ENCODE measurements around the gene SMPD3. TPM values are rescaled to one million over a fixed set of nuclear protein-coding genes. Genes with fewer than 3 reads are reported as not detected.

Gene SMPD3
- total and polyA plus RNA-seq, 2 experiments from 2014 or later: 0.57 to 0.83 TPM

GRCh38 chr16:68487203-68487514 lies 38.9 kb upstream of the SMPD3 start:
- ATAC-seq: no peak; the same call in 2 of the 3 replicates
- Histone ChIP-seq H3K79me2 (replicated peaks; ENCODE audit: insufficient read depth) (no peaks in the 10 kb centered on the region), H3K27ac (ENCODE audit: low read depth) (no peak overlapping the region), H4K20me1 (replicated peaks; ENCODE audit: insufficient read depth) (no peaks in the 10 kb centered on the region), H3K36me3 (ENCODE audit: insufficient read depth) (no peaks in the 10 kb centered on the region; the same call in 1 of the 2 replicates), H3K4me1 (ENCODE audit: insufficient read depth) (peaks cover 11% of the 10 kb centered on the region), H3K4me2 (no peak overlapping the region; the same call in 1 of the 2 replicates), H3K4me3 (no peak overlapping the region), H3K9me2 (ENCODE audit: insufficient read depth) (no peaks in the 10 kb centered on the region), H3K27me3 (ENCODE audit: insufficient read depth) (no peaks in the 10 kb centered on the region), H2AFZ (peak overlapping the region; percentile 64), H3F3A (replicated peaks; ENCODE audit: low read depth) (no peaks in the 10 kb centered on the region)
- TF ChIP-seq ZNF331 (CRISPR knock-in tag; IDR thresholded peaks at IDR 0.05; ENCODE audit: low read depth) (no peak), POLR2AphosphoS5 (IDR thresholded peaks at IDR 0.05; ENCODE audit: low read depth) (no peak), ZNF114 (CRISPR knock-in tag; IDR thresholded peaks at IDR 0.05) (no peak), CREB1 (CRISPR knock-in tag; IDR thresholded peaks at IDR 0.05; ENCODE audit: low read depth) (no peak), NANOG (IDR thresholded peaks at IDR 0.05; ENCODE audit: borderline replicate concordance) (no peak), CTCF (conservative IDR thresholded peaks at IDR 0.05; ENCODE audit: low read depth in 2 of 2) (no peak), EZH2 (IDR thresholded peaks at IDR 0.05; ENCODE audit: low read depth, unreplicated experiment) (no peak), STAT1 (IDR thresholded peaks at IDR 0.05; ENCODE audit: unreplicated experiment) (no peak), JUNB (IDR thresholded peaks at IDR 0.05; ENCODE audit: unreplicated experiment) (no peak)
- TF ChIP-seq, protein P1, sequence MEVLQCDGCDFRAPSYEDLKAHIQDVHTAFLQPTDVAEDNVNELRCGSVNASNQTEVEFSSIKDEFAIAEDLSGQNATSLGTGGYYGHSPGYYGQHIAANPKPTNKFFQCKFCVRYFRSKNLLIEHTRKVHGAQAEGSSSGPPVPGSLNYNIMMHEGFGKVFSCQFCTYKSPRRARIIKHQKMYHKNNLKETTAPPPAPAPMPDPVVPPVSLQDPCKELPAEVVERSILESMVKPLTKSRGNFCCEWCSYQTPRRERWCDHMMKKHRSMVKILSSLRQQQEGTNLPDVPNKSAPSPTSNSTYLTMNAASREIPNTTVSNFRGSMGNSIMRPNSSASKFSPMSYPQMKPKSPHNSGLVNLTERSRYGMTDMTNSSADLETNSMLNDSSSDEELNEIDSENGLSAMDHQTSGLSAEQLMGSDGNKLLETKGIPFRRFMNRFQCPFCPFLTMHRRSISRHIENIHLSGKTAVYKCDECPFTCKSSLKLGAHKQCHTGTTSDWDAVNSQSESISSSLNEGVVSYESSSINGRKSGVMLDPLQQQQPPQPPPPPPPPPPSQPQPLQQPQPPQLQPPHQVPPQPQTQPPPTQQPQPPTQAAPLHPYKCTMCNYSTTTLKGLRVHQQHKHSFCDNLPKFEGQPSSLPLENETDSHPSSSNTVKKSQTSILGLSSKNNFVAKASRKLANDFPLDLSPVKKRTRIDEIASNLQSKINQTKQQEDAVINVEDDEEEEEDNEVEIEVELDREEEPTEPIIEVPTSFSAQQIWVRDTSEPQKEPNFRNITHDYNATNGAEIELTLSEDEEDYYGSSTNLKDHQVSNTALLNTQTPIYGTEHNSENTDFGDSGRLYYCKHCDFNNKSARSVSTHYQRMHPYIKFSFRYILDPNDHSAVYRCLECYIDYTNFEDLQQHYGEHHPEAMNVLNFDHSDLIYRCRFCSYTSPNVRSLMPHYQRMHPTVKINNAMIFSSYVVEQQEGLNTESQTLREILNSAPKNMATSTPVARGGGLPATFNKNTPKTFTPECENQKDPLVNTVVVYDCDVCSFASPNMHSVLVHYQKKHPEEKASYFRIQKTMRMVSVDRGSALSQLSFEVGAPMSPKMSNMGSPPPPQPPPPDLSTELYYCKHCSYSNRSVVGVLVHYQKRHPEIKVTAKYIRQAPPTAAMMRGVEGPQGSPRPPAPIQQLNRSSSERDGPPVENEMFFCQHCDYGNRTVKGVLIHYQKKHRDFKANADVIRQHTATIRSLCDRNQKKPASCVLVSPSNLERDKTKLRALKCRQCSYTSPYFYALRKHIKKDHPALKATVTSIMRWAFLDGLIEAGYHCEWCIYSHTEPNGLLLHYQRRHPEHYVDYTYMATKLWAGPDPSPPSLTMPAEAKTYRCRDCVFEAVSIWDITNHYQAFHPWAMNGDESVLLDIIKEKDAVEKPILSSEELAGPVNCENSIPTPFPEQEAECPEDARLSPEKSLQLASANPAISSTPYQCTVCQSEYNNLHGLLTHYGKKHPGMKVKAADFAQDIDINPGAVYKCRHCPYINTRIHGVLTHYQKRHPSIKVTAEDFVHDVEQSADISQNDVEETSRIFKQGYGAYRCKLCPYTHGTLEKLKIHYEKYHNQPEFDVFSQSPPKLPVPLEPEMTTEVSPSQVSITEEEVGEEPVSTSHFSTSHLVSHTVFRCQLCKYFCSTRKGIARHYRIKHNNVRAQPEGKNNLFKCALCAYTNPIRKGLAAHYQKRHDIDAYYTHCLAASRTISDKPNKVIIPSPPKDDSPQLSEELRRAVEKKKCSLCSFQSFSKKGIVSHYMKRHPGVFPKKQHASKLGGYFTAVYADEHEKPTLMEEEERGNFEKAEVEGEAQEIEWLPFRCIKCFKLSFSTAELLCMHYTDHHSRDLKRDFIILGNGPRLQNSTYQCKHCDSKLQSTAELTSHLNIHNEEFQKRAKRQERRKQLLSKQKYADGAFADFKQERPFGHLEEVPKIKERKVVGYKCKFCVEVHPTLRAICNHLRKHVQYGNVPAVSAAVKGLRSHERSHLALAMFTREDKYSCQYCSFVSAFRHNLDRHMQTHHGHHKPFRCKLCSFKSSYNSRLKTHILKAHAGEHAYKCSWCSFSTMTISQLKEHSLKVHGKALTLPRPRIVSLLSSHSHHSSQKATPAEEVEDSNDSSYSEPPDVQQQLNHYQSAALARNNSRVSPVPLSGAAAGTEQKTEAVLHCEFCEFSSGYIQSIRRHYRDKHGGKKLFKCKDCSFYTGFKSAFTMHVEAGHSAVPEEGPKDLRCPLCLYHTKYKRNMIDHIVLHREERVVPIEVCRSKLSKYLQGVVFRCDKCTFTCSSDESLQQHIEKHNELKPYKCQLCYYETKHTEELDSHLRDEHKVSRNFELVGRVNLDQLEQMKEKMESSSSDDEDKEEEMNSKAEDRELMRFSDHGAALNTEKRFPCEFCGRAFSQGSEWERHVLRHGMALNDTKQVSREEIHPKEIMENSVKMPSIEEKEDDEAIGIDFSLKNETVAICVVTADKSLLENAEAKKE (CRISPR knock-in tag; IDR thresholded peaks at IDR 0.05): no peak
- DNase-seq (ENCODE audit: low spot score): no peak
- Mint-ChIP-seq H3K27me3 (ENCODE audit: insufficient read depth, low read depth, poor library complexity) (peaks cover 2% of the 10 kb centered on the region), H3K9me3 (peaks cover 3% of the 10 kb centered on the region; the same call in 2 of the 3 replicates), H3K36me3 (ENCODE audit: low read depth) (no peaks in the 10 kb centered on the region), H3K27ac (no peak overlapping the region), H3K4me1 (peaks cover 27% of the 10 kb centered on the region), H3K4me3 (no peak overlapping the region)
